Lung microvascular endothelial cell (primary cell): Measurements from ENCODE around the gene PSENEN. TPM values are rescaled to one million over a fixed set of nuclear protein-coding genes. Genes with fewer than 3 reads are reported as not detected.
"Not testable (repeated sequence)": the region's sequence is repeated elsewhere in the genome, so short reads cannot be mapped to it uniquely, and the experiment has no call there.

Source experiments
- DNase-seq, 2 donors: peaks; one replicate each; pipeline versions ENCODE4 v3.0.0 to v3.0.0-alpha.2; 2010; ENCODE audit warnings: low read depth in 2 of 2
- total RNA-seq: library from RNA; depleted of rRNA; stranded (reverse); fragments of >200 nt; gene quantifications from 2 replicates; pipeline ENCODE4 v1.2.1, GENCODE V29; 2014

The PSENEN gene
- total RNA-seq, 1 donor from 2014 or later, result 16.5 TPM

DNA sequence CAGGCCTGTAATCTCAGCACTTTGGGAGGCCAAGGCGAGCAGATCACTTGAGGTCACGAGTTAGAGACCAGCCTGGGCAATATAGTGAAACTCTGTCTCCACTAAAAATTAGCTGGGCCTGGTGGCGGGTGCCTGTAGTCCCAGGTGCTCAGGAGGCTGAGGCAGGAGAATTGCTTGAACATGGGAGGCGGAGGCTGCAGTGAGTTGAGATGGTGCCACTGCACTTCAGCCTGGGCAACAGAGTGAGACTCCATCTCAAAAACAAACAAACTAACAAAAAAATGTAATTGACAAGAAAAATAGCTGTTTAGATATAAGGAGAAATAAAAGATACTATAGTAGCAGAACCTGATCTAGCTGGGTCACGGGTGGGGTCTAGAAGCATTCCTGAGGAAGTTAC, 26.9 kb downstream of the PSENEN start:
- not testable (repeated sequence) for DNase-seq

DNA sequence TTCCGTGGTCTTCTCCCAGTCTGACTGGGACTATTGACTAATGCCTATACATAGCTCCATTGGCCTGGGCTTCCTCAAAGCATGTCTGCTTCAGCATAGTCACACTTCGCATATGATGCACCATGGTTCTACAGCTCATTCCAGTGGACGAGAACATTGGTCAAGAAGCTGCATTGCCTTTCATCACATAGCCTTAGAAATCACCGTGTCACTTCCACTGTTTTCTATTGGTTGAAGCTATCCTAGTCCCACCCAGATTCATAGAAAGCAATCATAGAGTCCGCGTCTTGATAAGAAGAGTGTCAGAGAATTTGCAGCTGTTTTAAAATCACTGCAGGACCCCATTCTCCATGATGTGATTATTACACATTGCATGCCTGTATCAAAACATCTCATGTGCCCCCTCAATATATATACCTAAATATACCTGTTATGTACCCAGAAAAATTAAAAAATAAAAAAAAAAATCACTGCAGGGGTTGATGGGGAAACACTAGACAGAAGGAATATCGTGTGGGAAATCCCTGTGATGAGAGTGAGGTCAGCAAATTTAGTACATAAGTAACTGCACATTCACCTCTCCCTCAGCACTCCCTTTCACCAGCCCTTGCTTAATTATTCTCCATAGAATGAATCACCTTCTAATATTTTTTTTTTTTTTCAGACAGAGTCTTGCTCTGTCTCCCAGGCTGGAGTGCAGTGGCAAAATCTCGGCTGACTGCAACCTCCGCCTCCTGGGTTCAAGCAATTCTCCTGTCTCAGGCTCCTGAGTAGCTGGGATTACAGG, 27.8 kb downstream of the PSENEN start:
- DNase-seq, result no peak

DNA sequence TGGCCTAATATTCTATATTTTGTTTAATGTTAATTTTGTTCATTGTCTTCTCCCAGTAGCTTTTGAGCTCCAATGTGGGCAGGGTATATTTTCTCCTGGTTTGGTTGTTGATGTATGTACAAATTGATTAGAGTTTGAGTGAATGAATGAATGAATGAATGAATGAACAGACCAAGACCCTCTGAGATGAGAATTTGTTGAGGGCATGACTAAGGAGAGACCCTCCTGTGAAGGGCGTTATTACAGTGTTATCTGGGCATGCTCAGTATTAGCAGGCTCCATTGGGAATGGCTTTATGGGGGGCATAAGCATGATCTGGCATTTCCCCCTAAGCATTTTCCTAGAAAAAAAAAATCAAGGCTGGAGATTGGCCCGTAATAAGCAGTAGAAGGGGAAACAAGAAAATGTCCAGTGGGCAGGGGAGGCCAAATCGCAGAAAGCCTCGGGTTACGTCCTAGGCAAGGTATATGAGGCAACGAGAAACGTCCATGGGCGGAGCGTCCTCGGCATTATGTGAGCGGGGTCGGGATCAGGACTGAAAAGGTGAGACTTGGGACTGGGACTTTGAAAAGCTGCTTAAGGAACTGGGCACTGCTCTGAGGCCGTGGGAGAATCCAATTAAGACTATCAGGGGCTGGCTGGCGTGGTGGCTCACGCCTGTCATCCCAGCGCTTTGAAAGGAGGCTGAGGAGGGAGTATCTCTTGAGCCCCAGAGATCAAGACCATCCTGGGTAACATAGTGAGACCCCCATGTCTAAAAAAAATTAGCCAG, 29.0 kb downstream of the PSENEN start:
- DNase-seq, result no peak

DNA sequence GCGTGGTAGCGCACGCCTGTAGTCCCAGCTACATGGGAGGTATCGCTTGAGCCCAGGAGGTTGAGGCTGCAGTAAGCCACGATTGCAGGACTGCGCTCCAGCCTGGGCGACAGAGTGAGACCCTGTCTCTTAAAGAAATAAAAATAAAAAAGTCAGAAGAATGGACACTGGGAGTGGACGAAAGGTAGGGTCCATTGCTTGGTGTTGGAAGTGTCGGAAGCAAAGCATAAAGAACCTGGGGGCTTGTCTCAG, 29.5 kb downstream of the PSENEN start:
- DNase-seq, result no peak

DNA sequence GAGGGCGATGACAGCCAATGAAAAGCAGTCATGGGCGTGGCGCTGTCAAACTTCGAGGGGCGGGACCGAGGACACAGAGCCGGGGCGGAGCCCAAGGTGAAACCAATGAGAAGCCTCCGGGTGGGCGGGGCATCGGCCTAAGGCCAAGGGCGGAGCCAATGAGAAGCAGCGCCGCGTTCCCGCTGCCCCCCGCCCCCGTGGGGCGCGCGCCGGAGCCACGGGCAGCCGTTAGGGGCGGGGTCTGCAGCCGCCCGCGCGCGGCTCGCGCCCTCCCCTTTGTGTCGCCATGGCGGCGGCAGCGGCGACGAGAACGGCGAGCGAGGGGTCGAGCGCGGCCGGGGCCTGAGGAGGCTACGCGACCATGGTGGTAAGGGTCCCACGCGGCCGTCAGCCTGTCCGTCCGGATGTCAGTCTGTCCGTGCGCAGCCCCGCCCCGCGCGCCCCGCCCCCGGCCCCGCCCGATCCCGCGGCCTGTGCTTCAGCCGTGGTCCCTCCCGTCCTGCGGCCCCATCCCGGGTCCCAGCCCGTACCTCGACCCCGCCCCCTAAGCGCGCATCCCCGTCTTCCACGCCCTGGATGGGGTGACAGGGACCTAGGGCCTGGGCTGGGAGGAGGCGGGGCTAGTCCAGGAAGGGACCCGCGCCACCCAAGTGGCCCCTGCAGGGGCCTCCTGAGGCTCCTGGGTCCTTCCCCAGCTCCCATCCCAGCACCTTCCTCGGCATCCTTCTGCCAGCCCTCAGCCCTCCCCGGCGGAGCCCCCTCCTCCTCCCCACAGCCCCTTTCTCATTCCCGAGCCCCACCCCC, 30.0 kb downstream of the PSENEN start, which contains the start of gene ARHGAP33:
ARHGAP33 (plus strand) TSS at position 267 of the 804 bp plus-strand sequence; CDS start at position 362, 95 bp downstream.
- peak; percentile 94 to 97 for DNase-seq

DNA sequence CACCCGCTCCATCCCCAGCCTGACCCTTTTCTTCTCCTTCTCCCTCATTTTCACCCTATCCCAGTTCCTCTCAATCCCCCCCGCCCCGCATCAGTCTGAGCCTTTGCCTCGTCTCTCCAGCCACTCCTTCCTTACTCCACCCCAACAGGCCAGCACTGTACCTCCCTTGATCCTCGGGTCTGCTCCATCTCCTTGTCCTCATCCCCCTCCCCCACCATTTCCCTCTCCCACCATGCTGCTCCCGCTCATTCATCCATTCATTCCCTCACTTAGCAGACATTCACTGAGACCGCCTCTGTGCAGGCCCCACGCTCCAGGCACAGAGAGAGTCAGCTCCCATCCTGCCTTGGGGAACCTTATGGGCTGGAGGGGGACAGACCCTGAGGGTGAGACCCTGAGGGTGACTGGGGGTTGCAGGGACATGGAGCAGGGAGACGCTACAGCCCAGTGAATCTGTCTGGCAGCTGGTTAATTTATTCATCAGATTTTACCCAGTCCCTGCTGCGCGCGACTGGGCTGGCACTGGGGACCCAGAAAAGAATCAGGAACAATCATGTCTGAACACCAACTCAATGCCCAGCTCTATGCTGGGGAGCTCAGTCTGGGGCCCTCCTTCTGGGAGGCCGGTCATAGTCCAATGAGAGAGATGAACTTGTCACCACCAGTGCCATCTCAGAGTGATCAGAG, 30.8 kb downstream of the PSENEN start:
- DNase-seq, result no peak

DNA sequence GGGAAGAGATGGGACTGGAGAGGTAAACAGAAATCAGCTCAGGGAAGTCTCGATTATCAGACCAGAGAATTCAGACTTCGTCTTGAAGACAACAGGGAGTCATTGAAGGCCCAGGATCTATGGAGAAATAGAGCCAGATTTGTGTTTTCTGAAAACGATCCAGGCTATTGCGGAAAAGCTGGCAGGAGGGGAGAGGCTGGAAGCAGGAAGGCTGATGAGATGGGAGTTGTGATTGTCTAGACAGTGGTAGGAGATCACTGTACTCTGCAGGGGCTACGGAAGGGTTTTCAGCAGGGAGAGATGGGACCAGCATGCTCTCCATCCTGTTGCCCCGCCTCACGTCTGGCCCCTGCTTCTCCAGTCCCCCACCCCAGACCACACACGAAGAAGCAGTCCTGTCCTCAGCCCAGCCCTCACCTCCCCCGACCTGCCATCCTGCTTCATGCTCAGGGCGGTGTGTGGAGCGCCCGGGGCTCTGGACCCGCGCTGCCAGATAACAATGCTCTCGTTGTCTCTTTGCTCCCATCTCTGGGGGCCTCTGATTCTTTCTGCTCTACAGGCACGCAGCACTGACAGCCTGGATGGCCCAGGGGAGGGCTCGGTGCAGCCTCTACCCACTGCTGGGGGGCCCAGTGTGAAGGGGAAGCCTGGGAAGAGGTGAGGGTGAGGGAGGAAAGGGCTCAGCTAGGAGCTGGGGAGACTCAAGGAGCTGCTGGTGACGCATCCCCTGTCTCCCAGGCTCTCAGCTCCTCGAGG, 31.8 kb downstream of the PSENEN start:
- DNase-seq, result no peak

DNA sequence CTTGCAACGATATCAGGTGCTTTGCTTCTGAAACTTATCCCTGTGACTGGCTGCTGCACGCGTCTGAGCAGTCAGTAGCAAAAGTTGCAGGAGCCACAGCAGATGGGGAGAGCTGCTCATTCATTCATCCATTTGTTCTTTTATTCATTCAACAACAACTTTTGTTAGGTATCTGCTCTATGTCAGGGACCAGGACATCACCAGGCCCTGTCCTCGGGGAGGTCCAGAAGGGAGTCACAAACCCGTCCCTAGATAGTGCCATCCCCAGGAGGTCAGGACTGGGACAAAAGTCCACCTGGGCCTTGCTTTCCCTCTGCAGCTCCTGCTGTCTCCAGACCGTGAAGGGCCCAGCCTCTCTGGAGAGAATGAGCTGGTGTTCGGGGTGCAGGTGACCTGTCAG, 32.5 kb downstream of the PSENEN start:
- DNase-seq, result no peak

DNA sequence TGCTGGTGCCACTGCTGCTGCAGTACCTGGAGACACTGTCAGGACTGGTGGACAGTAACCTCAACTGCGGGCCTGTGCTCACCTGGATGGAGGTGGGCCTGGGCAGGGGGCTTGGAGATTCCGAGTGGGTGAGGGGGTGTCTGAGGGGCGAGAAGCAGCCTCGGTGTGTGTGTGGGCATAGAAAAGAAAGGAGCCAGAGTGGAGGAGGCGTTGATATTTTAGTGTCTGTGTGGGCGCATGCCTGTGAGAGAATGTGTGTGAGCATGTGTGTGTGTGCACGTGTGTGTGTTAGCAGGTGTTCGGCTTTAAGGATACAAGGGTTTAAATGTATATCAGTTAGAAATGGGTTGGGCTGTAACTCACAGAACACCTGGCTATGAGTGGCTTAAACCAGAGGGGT, 33.6 kb downstream of the PSENEN start:
- DNase-seq, result no peak

DNA sequence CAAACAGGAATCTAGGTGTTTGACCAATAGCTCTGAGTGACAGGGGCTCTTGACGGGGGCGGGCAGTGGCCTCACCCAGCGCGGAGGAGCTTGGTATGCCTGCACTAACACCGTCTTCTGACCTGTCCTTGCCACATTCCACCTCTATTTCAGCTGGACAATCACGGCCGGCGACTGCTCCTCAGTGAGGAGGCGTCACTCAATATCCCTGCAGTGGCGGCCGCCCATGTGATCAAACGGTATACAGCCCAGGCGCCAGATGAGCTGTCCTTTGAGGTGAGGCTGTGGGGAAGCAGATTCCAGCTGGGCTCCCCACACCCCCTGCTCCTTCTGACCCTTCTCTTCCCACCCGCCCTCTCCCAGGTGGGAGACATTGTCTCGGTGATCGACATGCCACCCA, 34.6 kb downstream of the PSENEN start:
- DNase-seq, result no peak

DNA sequence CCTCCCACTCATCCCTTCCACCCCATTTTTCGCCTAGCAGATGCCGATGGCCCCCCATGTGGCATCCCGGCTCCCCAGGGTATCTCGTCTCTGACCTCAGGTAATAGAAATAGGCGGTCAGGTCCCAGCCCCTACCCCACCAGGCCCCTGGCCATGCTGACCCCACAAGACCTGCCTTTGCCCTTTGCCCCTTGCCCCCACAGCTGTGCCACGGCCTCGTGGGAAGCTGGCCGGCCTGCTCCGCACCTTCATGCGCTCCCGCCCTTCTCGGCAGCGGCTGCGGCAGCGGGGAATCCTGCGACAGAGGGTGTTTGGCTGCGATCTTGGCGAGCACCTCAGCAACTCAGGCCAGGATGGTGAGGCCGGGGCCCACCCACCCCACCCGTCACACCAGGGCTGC, 35.3 kb downstream of the PSENEN start:
- no peak for DNase-seq

DNA sequence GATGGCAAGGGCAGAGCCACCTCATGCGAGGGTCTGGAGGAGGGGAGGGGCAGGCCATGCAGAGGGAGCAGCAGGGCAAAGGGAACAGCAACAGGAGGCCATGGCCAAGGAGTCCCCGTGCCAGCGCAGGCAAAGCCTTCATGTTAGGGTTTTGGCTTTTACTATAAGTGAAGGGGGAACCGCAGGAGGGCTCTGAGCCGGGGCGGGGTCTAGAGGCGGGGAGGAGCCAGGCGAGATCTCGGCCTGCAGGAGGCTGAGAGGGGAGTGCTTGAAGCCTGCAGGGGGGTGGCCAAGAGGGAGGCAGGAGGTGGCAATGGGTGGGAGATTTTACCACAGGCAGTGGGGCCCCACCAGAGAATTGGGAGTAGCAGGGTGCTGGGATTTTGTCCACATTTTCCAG, 36.2 kb downstream of the PSENEN start:
- no peak for DNase-seq

DNA sequence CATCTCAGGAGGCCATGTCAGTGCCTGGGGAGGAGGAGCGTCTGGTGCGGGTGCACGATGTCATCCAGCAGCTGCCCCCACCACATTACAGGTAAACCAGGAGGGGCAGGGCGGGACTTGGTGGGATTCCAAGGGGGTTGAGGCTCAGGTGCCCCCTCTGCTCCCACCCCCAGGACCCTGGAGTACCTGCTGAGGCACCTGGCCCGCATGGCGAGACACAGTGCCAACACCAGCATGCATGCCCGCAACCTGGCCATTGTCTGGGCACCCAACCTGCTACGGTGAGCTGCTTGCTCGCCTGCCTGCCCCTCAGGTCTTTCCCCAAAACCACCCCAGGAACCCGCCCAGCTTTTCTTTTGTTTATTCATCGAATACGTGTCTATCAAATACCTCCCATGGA, 37.1 kb downstream of the PSENEN start:
- DNase-seq, result no peak

DNA sequence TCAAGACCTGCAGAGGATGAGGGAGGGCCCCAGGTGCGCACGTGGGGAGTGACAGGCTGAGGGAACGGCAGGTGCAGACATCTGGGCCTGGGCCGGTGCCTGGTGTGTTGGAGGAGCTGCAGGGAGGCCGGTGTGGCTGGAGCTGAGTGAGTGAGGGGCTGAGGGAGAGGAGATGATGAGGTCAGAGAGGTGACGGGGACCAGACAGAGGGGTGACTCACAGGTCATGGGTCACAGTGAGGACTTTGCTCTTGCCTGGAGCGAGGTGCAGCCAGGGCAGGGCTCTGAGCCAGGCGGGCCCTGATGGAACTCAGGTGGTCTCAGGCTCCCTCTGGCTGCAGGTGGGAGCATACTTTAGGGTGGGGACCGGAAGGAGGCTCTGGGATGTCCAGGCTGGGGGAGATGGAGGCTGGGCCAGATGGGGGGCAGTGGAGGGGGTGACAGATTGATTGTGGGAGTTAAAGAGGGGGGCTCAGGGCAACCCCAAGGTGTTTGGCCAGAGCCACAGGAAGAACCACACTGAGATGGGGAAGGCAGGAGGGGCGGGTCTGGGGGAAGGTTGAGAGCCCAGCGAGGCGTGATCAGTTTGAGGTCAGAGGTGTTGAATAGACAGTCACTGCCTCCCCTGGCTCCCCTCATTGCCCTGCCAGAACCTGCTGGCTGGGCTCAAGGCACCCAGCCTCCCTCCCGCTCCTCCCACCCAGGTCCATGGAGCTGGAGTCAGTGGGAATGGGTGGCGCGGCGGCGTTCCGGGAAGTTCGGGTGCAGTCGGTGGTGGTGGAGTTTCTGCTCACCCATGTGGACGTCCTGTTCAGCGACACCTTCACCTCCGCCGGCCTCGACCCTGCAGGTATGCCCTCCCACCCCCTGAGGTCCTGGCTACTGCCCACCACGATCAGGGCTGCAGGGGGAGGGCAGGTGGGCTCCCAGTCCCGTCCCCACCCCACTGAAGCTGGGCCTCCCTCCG, 38.3 kb downstream of the PSENEN start:
- DNase-seq, result no peak

DNA sequence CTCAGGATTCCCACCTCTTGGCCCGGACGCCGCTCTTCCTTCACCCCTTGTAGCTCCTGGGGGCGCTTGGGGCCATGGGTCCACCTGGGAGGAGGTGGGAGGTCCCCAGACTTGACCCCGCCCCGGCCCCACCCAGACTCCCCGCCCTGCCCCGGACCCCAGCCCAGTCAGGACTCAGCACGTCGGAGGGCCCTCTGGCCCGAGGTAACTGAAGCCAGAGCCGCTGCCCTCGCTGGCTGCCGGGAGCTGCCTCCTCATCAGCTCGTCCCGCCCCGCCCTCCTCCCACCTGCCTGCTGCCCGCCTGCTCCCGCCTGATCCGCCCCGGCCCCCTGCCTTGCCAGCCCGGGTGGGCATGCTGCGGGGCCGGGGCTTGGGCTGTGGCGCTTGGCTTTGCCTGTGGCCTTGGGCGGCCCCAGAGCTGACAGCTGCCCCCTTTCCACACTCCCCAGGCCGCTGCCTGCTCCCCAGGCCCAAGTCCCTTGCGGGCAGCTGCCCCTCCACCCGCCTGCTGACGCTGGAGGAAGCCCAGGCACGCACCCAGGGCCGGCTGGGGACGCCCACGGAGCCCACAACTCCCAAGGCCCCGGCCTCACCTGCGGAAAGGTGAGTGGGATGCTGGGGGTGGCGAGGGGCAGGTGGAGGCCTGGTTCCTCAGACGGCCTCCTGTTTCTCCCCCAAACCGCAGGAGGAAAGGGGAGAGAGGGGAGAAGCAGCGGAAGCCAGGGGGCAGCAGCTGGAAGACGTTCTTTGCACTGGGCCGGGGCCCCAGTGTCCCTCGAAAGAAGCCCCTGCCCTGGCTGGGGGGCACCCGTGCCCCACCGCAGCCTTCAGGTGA, 39.3 kb downstream of the PSENEN start:
- no peak for DNase-seq

DNA sequence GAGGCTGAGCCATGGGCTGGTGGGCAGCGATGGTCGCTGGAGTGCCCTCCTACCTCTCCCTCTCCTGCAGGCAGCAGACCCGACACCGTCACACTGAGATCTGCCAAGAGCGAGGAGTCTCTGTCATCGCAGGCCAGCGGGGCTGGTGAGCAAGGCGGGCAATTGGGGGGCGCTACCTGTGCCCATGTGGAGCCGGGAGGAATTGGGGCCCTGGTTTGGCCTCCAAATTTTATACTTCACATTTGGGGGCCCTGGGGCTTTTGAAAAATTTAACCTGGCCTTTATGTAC, 39.8 kb downstream of the PSENEN start:
- no peak for DNase-seq

DNA sequence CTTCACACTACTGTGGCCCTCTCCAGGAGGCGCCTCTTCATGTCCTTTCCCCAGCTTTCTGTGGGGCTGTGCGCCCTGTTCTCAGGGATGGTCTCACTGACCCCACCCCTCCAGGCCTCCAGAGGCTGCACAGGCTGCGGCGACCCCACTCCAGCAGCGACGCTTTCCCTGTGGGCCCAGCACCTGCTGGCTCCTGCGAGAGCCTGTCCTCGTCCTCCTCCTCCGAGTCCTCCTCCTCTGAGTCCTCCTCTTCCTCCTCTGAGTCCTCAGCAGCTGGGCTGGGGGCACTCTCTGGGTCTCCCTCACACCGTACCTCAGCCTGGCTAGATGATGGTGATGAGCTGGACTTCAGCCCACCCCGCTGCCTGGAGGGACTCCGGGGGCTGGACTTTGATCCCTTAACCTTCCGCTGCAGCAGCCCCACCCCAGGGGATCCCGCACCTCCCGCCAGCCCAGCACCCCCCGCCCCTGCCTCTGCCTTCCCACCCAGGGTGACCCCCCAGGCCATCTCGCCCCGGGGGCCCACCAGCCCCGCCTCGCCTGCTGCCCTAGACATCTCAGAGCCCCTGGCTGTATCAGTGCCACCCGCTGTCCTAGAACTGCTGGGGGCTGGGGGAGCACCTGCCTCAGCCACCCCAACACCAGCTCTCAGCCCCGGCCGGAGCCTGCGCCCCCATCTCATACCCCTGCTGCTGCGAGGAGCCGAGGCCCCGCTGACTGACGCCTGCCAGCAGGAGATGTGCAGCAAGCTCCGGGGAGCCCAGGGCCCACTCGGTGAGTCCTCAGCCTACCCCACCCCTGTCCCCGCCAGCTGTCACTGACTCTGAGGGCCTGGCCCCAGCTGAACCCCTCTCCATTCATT, 41.1 kb downstream of the PSENEN start:
- DNase-seq, result no peak

DNA sequence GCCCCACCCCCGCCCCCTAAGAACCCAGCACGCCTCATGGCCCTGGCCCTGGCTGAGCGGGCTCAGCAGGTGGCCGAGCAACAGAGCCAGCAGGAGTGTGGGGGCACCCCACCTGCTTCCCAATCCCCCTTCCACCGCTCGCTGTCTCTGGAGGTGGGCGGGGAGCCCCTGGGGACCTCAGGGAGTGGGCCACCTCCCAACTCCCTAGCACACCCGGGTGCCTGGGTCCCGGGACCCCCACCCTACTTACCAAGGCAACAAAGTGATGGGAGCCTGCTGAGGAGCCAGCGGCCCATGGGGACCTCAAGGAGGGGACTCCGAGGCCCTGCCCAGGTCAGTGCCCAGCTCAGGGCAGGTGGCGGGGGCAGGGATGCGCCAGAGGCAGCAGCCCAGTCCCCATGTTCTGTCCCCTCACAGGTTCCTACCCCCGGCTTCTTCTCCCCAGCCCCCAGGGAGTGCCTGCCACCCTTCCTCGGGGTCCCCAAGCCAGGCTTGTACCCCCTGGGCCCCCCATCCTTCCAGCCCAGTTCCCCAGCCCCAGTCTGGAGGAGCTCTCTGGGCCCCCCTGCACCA, 41.9 kb downstream of the PSENEN start:
- no peak for DNase-seq
